Mucosa of descending colon (tissue), 3 donors: ENCODE results near the gene CD248. TPM values are rescaled to one million over a fixed set of nuclear protein-coding genes. Genes with fewer than 3 reads are reported as not detected.
A peak's percentile ranks its signal among the peaks of the same experiment; 100 is the strongest.

ENCODE experiments used
- ATAC-seq: fragments of 200-7000 bp; cut with Tn5 transposase; one replicate; pipeline ENCODE4 v1.9.1; 2020; ENCODE audit warnings: mild to moderate bottlenecking, moderate library complexity
- DNase-seq, 3 donors: peaks; one replicate each; pipeline ENCODE4 v3.0.0-alpha.2; 2020
- H3K36me3 ChIP-seq: fragments of 200-600 bp; one replicate; pipeline ENCODE4 v1.8.0; 2021; ENCODE audit warnings: low read depth, mild to moderate bottlenecking
- H3K4me1 ChIP-seq: fragments of 200-600 bp; one replicate; pipeline ENCODE4 v1.8.0; 2021; ENCODE audit warnings: low read depth, mild to moderate bottlenecking
- H3K4me3 ChIP-seq: fragments of 200-600 bp; one replicate; pipeline ENCODE4 v1.8.0; 2021; ENCODE audit warnings: mild to moderate bottlenecking
- H3K9me3 ChIP-seq: fragments of 200-600 bp; one replicate; pipeline ENCODE4 v1.8.0; 2021; ENCODE audit warnings: mild to moderate bottlenecking
- intact Hi-C, 2 donors: fragments of 100-400 bp; cut with DNase I in 1 of 2; cut with micrococcal nuclease in 1 of 2; formaldehyde crosslinking; loops; one replicate each; pipeline versions ENCODE4 v1.11.0 to v1.11.1; 2022; cut with DNase I, micrococcal nuclease
- total RNA-seq, 3 donors: library from RNA; stranded (reverse); fragmentation: NEBNext Ultra II Directional in 2 of 3; extraction: Animal tissue kit (Norgen Biotek cat#: 25700) in 2 of 3; gene quantifications; one replicate each; pipeline versions ENCODE4 v1.2.1 to v1.2.4, GENCODE V29; 2021 to 2023
- TF ChIP-seq, protein P1 (sequence below): fragments of 200-600 bp; IDR thresholded peaks from one replicate; pipeline ENCODE4 v1.8.0; 2022; ENCODE audit warnings: antibody characterized with exemption, mild to moderate bottlenecking
- donor health status: DM: no; HTN: no; CAD: no; lungs with moderate emphysema.
- donor health status: DM: no; HTN: no; CAD: no.
- donor health status: DM: no; HTN: yes; CAD: no.

Gene CD248
- total RNA-seq, 3 donors from 2014 or later = 4.5 to 37.7 (median 28.5) TPM

- Histone ChIP-seq H3K36me3 (no peaks in the 10 kb centered on the region), H3K4me1 (peaks cover 26% of the 10 kb centered on the region), H3K4me3 (no peak overlapping the region), H3K9me3 (no peaks in the 10 kb centered on the region)
- DNase-seq (peak in 1 of 3 donors; percentile 39), ATAC-seq (no peak)
- intact Hi-C loops = no loop called here
- TF ChIP-seq, protein P1, sequence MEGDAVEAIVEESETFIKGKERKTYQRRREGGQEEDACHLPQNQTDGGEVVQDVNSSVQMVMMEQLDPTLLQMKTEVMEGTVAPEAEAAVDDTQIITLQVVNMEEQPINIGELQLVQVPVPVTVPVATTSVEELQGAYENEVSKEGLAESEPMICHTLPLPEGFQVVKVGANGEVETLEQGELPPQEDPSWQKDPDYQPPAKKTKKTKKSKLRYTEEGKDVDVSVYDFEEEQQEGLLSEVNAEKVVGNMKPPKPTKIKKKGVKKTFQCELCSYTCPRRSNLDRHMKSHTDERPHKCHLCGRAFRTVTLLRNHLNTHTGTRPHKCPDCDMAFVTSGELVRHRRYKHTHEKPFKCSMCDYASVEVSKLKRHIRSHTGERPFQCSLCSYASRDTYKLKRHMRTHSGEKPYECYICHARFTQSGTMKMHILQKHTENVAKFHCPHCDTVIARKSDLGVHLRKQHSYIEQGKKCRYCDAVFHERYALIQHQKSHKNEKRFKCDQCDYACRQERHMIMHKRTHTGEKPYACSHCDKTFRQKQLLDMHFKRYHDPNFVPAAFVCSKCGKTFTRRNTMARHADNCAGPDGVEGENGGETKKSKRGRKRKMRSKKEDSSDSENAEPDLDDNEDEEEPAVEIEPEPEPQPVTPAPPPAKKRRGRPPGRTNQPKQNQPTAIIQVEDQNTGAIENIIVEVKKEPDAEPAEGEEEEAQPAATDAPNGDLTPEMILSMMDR = no peak
Observed at GRCh38 chr11:66331542-66332370, 14.9 kb upstream of the CD248 start.

DNA sequence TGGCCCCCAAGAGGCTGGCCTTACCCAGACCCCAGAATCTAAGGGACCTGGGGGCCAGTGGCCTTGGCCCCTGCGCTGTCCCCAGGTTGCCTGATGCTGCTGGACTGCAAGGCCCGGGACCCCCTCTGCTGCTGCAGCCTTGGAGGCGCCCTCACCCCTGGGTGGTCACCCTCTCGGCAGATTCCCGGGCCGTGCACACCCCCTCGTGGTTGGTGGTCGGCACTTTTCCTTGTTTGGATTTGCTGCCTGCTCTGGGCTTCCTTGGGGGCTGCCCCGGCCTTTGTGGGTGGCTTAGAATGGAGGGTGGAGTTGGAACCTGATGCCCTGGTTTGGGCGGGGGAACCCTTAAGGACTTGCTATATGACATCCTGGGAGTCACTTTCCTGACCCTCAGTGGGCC lies 14.1 kb upstream of the CD248 start:
- no peak for ATAC-seq
- no peak overlapping the region for H3K4me3 ChIP-seq
- peaks cover 21% of the 10 kb centered on the region for H3K4me1 ChIP-seq
- intact Hi-C loops = no loop called here
- DNase-seq = peak in 1 of 3 donors; percentile 44
- H3K36me3 ChIP-seq = no peaks in the 10 kb centered on the region
- H3K9me3 ChIP-seq = no peaks in the 10 kb centered on the region
- TF ChIP-seq, protein P1 = no peak

- Histone ChIP-seq H3K4me1 (peaks cover 11% of the 10 kb centered on the region), H3K9me3 (no peaks in the 10 kb centered on the region), H3K4me3 (no peak overlapping the region), H3K36me3 (no peaks in the 10 kb centered on the region)
- TF ChIP-seq, protein P1 = no peak
- DNase-seq (peak in 1 of 3 donors; percentile 7), ATAC-seq (no peak)
- intact Hi-C loops = no loop called here
Observed at GRCh38 chr11:66329165-66329673, 12.4 kb upstream of the CD248 start.

DNA sequence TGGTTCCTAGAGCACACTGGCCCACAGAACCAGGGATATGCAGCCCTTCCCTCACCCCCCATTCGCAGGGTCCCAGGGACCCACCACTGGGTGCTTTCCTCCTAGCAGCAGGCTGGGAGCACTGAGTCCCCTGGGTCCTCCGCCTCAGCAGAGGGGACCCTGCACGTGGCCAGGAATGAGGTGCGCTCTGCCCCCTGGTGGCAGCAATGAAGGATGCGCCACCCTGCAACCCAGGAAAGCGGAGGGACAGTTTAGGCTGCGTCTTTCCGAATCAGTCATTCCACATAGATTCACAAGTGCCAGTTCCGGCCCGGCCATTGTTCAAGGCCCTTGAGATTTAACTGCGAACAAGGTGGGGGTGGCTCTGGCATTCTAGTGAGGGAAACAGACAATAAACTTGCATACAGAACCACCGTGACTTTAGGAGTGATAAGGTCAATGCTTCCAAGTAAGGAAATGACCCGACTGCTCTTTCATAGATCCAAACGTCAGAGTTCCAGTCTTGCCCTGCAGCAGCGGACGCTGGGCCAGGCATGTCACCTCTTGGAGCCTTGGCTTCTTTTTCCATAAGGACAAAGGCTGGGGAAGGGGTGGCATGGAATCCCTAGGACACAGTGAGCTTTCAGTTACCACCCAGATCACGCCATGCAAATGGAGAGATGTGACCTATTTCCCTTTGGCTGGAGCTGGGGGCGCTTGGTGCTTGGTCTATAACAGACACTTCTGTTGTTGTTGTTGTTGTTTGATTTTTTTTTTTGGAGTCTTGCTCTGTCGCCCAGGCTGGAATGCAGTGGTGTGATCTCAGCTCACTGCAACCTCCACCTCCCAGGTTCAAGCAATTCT lies 11.7 kb upstream of the CD248 start:
- peak; percentile 89 for ATAC-seq
- TF ChIP-seq, protein P1 = peak; percentile 95
- intact Hi-C loops = no loop called here
- no peak overlapping the region for H3K4me3 ChIP-seq
- H3K36me3 ChIP-seq = no peaks in the 10 kb centered on the region
- peak; percentile 82 to 88 (median 82) for DNase-seq
- no peaks in the 10 kb centered on the region for H3K9me3 ChIP-seq
- peaks cover 11% of the 10 kb centered on the region for H3K4me1 ChIP-seq

DNA sequence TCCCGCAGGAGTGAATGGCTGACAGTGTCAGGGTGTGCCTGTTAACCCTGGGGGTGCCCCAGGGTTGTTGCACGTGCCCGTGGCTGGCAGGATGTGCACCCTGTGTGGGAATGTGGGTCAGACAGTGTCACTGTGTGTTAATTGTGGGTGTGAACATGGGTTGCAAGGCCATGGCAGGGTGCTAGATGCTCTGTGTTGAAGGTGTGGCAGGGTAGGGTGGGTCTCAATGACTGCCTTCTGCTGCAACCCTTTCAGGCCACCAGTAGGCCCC lies 11.1 kb upstream of the CD248 start:
- H3K9me3 ChIP-seq = no peaks in the 10 kb centered on the region
- H3K4me3 ChIP-seq = no peak overlapping the region
- H3K4me1 ChIP-seq = peaks cover 11% of the 10 kb centered on the region
- TF ChIP-seq, protein P1 = no peak
- intact Hi-C loops = no loop called here
- peak in 1 of 3 donors; percentile 62 for DNase-seq
- peak; percentile 54 for ATAC-seq
- no peaks in the 10 kb centered on the region for H3K36me3 ChIP-seq
